Gastrocnemius medialis (tissue), 4 donors: ENCODE data around the gene AADACL2.

Experiments used
- POLR2A ChIP-seq, 2 donors: fragments of 450-650 bp; IDR thresholded peaks; one replicate each; pipeline ENCODE4 v1.6.1; 2017; ENCODE audit warnings: antibody characterized with exemption in 2 of 2, mild to moderate bottlenecking in 2 of 2, moderate library complexity in 2 of 2
- TF ChIP-seq, protein P1 (sequence below), 5 experiments: fragments of 450-650 bp in 3 of 5; fragments of 200-600 bp in 2 of 5; sonication (generic) in 2 of 5; IDR thresholded peaks in 4 of 5; conservative IDR thresholded peaks in 1 of 5; 1 replicate in 4 of 5; 2 replicates in 1 of 5; pipeline ENCODE4 v1.5.1; 2016 to 2019; ENCODE audit warnings: antibody characterized with exemption in 5 of 5, mild to moderate bottlenecking in 3 of 5, moderate library complexity in 3 of 5

DNA sequence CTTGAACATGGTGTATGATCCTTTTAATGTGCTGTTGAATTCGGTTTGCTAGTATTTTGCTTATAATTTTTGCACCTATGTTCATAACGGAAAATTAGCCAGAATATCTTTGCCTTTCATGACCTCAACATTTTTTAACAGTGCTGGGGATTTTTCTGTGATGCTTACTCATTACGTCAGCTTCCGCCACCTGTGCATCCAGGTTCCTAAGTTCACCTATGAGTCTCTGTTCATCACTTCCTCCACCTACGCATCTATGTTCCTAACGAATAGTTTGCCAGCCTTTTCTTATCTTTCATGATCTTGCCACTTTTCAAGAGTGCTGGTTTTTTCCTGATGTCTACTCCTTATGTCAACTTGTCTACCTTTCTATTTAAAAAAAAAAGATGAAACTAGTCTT, 16.5 kb downstream of the AADACL2 start:
- TF ChIP-seq, protein P1, sequence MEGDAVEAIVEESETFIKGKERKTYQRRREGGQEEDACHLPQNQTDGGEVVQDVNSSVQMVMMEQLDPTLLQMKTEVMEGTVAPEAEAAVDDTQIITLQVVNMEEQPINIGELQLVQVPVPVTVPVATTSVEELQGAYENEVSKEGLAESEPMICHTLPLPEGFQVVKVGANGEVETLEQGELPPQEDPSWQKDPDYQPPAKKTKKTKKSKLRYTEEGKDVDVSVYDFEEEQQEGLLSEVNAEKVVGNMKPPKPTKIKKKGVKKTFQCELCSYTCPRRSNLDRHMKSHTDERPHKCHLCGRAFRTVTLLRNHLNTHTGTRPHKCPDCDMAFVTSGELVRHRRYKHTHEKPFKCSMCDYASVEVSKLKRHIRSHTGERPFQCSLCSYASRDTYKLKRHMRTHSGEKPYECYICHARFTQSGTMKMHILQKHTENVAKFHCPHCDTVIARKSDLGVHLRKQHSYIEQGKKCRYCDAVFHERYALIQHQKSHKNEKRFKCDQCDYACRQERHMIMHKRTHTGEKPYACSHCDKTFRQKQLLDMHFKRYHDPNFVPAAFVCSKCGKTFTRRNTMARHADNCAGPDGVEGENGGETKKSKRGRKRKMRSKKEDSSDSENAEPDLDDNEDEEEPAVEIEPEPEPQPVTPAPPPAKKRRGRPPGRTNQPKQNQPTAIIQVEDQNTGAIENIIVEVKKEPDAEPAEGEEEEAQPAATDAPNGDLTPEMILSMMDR (IDR thresholded peaks at IDR 0.05 in 4 of 5, conservative IDR thresholded peaks at IDR 0.05 in 1 of 5) = no peak
- TF ChIP-seq POLR2A (IDR thresholded peaks at IDR 0.05) = no peak
